Stimulated activated CD4-positive, alpha-beta T cell treated with anti-CD3 and anti-CD28 coated beads, Interleukin-1b, Interleukin-23, amount 100 ng/mL, for 4 hours (primary cell): ENCODE measurements around the gene SLC16A12.
"Not testable (repeated sequence)": the region's sequence is repeated elsewhere in the genome, so short reads cannot be mapped to it uniquely, and the experiment has no call there.

Source experiments
- DNase-seq, 2 donors: peaks; one replicate each; pipeline ENCODE4 v3.0.0-alpha.2; 2020; ENCODE audit warnings: low read depth in 2 of 2

The SLC16A12 gene

GRCh38 chr10:89469517-89469916, 65.9 kb downstream of the SLC16A12 start:
- DNase-seq: no peak

- no peak for DNase-seq
Observed at GRCh38 chr10:89468191-89468965, 67.0 kb downstream of the SLC16A12 start.

- no peak for DNase-seq
Observed at GRCh38 chr10:89466599-89467035, 68.8 kb downstream of the SLC16A12 start.

DNA sequence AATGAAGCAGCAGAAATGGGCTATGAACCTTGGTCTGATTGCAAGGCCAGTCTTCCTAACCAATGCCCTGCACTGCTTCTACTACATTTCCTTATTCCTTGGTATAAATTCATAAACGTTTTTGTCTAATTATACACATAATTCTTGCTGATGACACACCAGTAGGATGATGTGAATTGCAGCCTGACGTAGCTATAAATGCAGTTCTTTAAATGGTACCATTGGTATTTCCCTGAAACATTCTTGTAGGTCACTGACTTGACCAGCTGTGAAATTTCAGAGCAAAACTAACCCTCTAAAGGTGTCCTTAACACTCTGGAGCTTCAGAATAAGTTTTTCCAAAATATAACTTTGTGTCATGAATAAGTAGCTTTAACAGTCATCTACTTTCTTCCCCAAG, 70.2 kb downstream of the SLC16A12 start:
- DNase-seq: no peak

GRCh38 chr10:89463846-89464537, 71.4 kb downstream of the SLC16A12 start:
- DNase-seq: no peak

GRCh38 chr10:89458784-89459183, 76.6 kb downstream of the SLC16A12 start:
- no peak for DNase-seq

DNA sequence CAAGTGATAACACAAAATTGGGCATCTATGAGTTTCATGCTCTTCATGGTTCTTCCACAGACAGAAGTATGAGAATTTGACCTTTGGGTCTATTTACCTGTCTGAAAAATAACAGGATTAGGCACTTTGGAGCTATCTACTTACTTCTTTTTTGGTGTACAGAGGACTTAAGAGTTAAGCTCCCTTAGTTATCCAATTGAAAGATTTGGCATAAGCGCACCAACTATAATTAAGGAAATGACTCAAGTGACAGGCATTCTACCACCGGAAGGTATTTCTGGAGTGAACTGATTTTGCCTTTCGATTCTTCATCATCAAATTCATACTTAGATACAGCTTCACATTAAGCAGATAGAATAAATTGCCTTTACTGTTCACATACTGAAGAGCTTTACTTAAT, 77.1 kb downstream of the SLC16A12 start:
- DNase-seq: no peak

GRCh38 chr10:89454561-89455347, 80.6 kb downstream of the SLC16A12 start:
- no peak for DNase-seq

DNA sequence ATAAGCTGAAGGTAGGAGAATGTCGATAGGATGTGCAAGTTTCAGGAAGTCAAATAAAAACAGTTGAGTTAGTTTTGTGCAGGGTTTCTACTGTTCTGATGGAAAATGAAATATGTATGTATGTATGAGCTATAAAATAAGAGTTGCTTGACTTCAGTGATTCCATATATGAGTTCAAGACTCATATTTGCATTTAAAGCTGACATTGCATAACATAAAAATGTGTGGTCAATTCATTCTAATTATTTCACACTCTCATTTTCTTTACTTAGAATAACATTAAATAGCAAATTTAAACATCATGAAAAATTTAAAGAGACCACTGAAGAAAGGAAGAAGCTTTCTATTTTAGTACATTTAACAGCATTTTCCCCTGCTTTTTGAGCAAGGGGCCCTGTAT, 83.2 kb downstream of the SLC16A12 start:
- no peak for DNase-seq

GRCh38 chr10:89450901-89451300, 84.5 kb downstream of the SLC16A12 start:
- no peak for DNase-seq

DNA sequence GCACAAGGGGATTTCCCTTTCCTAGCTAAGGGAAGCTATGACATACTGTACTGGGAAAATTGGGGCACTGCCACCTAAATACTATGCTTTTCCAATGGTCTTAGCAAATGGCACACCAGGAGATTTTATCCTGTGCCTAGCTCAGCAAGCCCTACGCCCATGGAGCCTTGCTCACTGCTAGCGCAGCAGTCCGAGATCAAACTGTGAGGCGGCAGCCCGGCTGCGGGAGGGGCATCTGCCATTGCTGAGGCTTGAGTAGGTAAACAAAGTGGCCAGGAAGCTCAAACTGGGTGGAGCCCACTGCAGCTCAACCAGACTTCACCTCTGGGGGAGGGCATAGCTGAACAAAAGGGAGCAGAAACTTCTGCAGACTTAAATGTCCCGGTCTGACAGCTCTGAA, 90.6 kb downstream of the SLC16A12 start:
- DNase-seq: not testable (repeated sequence)

GRCh38 chr10:89442289-89442688, 93.1 kb downstream of the SLC16A12 start:
- DNase-seq: no peak

- DNase-seq: no peak
Observed at GRCh38 chr10:89440226-89441009, 95.0 kb downstream of the SLC16A12 start.

GRCh38 chr10:89438525-89438924, 96.9 kb downstream of the SLC16A12 start:
- no peak for DNase-seq

DNA sequence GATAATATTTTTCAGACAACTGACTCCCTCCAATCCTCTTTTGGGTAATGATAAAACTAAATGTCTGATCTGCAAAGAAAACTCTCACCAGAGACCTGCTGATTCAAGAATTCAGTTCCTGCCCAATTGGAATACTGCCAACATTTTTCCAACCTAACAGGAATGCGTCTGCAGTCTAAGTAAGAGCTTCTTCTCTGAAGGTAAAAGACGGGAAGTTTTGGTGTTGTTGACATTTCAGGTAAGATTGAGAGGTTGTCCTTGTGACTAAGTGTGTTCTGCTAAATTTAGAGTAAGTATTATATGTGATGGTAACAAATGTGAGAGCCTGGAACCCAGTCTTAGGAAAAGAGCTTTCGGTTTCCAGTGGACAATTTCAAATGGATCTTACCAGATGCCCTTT, 103.4 kb downstream of the SLC16A12 start:
- no peak for DNase-seq

GRCh38 chr10:89428877-89429276, 106.5 kb downstream of the SLC16A12 start:
- no peak for DNase-seq

- DNase-seq: no peak
Observed at GRCh38 chr10:89427629-89428028, 107.8 kb downstream of the SLC16A12 start.

- DNase-seq: no peak
Observed at GRCh38 chr10:89426230-89426868, 109.0 kb downstream of the SLC16A12 start.

- DNase-seq: no peak
Observed at GRCh38 chr10:89425000-89425399, 110.4 kb downstream of the SLC16A12 start.

DNA sequence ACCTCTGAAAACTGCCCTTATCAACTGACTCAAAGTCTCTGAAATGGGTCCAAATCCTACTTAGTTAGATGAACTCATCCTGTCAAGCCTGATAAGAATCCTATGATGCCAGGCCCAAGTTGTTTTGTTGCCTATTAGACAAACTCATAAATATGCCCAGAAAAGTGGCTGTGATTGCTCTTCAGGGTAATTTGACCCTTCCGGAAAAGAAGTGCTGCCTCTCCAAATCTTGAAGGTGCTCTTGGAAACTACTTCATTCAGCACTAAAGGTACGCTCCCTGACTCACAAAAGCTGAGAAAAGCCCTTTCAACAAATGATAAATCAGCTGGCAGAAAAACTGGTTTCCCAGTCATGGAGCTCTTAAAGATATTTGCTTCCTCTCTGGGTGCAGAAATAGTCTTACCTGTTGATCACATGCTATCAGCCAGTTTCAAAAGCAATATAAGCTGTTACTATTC, 114.3 kb downstream of the SLC16A12 start:
- no peak for DNase-seq

DNA sequence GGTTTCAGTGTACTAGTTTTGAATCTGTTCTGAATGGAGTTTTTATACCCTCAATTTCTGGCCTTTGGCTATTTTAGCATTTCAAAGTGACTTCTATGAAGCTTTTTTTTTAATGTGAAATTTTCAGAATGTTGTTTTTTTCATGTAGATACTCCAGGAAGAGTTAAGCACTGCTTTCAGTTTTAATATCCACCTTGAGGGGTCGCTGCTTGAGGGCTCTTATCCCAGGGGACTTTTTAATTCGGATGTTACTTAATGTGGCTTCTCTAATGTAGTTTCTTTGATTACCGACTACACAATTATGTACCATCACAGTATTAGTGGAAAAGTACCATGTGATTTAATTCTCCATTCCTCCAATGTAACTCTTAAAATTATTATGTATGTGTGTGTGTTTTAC, 115.8 kb downstream of the SLC16A12 start:
- no peak for DNase-seq
